Calu3 (cell line): Measurements from ENCODE around the gene MAN1B1. TPM values are rescaled to one million over a fixed set of nuclear protein-coding genes. Genes with fewer than 3 reads are reported as not detected.
"Not testable (repeated sequence)": the region's sequence is repeated elsewhere in the genome, so short reads cannot be mapped to it uniquely, and the experiment has no call there.

Experiments
- BruUV-seq: library from RNA; stranded (reverse); fragments of 400-500 nt; replicated peaks from 2 replicates; lab custom pipeline; 2021; lab: Mats Ljungman, UMichigan
- CTCF ChIA-PET: fragments of 300-600 bp; sonication (Branson Sonifier 250); formaldehyde crosslinking; loops from one replicate; lab custom pipeline; 2022; ENCODE audit warnings: antibody characterized with exemption; lab: Charles Lee
- DNase-seq: peaks from one replicate; pipeline ENCODE4 v3.0.0; 2022
- H3K27ac Mint-ChIP-seq: one replicate; pipeline ENCODE4 v1.8.0; 2022; ENCODE audit warnings: mixed read lengths; ENCODE audit not compliant: unreplicated experiment
- H3K27me3 Mint-ChIP-seq: one replicate; pipeline ENCODE4 v1.8.0; 2022; ENCODE audit warnings: mixed read lengths; ENCODE audit not compliant: unreplicated experiment
- H3K36me3 Mint-ChIP-seq: one replicate; pipeline ENCODE4 v1.8.0; 2022; ENCODE audit warnings: mild to moderate bottlenecking, moderate library complexity, mixed read lengths; ENCODE audit not compliant: insufficient read depth, unreplicated experiment
- H3K4me1 Mint-ChIP-seq: one replicate; pipeline ENCODE4 v1.8.0; 2022; ENCODE audit warnings: mild to moderate bottlenecking, low read depth, mixed read lengths; ENCODE audit not compliant: unreplicated experiment
- H3K4me3 Mint-ChIP-seq: one replicate; pipeline ENCODE4 v1.8.0; 2022; ENCODE audit warnings: mild to moderate bottlenecking, low read depth, moderate library complexity, mixed read lengths; ENCODE audit not compliant: unreplicated experiment
- H3K9me3 Mint-ChIP-seq: one replicate; pipeline ENCODE4 v1.8.0; 2022; ENCODE audit warnings: low read depth, mixed read lengths; ENCODE audit not compliant: unreplicated experiment
- intact Hi-C: fragments of 100-400 bp; cut with micrococcal nuclease; formaldehyde crosslinking; loops from one replicate; pipeline ENCODE4 v1.10.0; 2022; ENCODE audit not compliant: unreplicated experiment
- total RNA-seq: library from RNA; stranded (reverse); gene quantifications from 2 replicates; pipeline ENCODE4 v1.2.3, GENCODE V29; 2022
- TF ChIP-seq, protein P1 (sequence below): fragments of 200-600 bp; IDR thresholded peaks from one replicate; pipeline ENCODE4 v1.8.0; 2022; ENCODE audit warnings: antibody characterized with exemption; ENCODE audit not compliant: unreplicated experiment

Gene MAN1B1
- total RNA-seq, 1 experiment from 2014 or later, result 61.4 TPM

GRCh38 chr9:137115394-137116026 is 28.7 kb downstream of the MAN1B1 start:
- H3K27ac Mint-ChIP-seq, result no peak overlapping the region
- no peak for DNase-seq
- BruUV-seq, result no TSS peak
- no peaks in the 10 kb centered on the region for H3K9me3 Mint-ChIP-seq
- TF ChIP-seq, protein P1, sequence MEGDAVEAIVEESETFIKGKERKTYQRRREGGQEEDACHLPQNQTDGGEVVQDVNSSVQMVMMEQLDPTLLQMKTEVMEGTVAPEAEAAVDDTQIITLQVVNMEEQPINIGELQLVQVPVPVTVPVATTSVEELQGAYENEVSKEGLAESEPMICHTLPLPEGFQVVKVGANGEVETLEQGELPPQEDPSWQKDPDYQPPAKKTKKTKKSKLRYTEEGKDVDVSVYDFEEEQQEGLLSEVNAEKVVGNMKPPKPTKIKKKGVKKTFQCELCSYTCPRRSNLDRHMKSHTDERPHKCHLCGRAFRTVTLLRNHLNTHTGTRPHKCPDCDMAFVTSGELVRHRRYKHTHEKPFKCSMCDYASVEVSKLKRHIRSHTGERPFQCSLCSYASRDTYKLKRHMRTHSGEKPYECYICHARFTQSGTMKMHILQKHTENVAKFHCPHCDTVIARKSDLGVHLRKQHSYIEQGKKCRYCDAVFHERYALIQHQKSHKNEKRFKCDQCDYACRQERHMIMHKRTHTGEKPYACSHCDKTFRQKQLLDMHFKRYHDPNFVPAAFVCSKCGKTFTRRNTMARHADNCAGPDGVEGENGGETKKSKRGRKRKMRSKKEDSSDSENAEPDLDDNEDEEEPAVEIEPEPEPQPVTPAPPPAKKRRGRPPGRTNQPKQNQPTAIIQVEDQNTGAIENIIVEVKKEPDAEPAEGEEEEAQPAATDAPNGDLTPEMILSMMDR, result no peak
- H3K36me3 Mint-ChIP-seq, result peaks cover 10% of the 10 kb centered on the region
- no peaks in the 10 kb centered on the region for H3K4me1 Mint-ChIP-seq
- intact Hi-C loops, result loop anchor here (2.0 kb wide), 1 partner anchor 111 kb away; the partner anchor contains the start of gene RNF224
- CTCF ChIA-PET, result interaction anchor here (0.5 kb wide), 1 partner anchor 108 kb away, joined by 5 read pairs; no protein-coding TSS in a partner anchor
- no peak overlapping the region for H3K4me3 Mint-ChIP-seq
- H3K27me3 Mint-ChIP-seq, result peaks cover 14% of the 10 kb centered on the region

- CTCF ChIA-PET, result no interaction called here
- Mint-ChIP-seq H3K27ac (no peak overlapping the region), H3K36me3 (peaks cover 4% of the 10 kb centered on the region), H3K4me3 (no peak overlapping the region), H3K9me3 (no peaks in the 10 kb centered on the region), H3K4me1 (no peaks in the 10 kb centered on the region), H3K27me3 (peaks cover 14% of the 10 kb centered on the region)
- intact Hi-C loops, result loop anchor here (2.0 kb wide), 1 partner anchor 111 kb away; the partner anchor contains the start of gene RNF224
- TF ChIP-seq, protein P1, result no peak
- BruUV-seq, result no TSS peak
- no peak for DNase-seq
Observed at GRCh38 chr9:137116027-137116507, 29.3 kb downstream of the MAN1B1 start.

DNA sequence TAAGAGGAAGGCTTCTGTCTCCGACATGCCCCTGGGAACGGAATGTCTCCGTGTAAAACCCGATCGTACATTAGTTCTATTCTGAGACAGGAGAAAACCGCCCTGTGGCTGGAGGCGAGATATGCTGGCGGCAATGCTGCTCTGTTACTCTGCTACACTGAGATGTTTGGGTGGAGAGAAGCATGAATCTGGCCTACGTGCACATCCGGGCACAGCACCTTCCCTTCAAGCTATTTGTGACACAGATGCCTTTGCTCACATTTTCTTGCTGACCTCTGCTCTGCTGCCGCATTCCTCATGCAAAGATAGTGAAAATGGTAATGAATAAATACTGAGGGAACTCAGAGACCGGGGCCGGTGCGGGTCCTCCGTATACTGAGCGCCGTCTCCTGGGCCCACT is 29.9 kb downstream of the MAN1B1 start:
- TF ChIP-seq, protein P1, result no peak
- no TSS peak for BruUV-seq
- H3K9me3 Mint-ChIP-seq, result no peaks in the 10 kb centered on the region
- intact Hi-C loops, result loop anchor here (2.0 kb wide), 1 partner anchor 110 kb away; the partner anchor contains the start of gene RNF224
- H3K4me3 Mint-ChIP-seq, result no peak overlapping the region
- no peak for DNase-seq
- CTCF ChIA-PET, result no interaction called here
- no peak overlapping the region for H3K27ac Mint-ChIP-seq
- peaks cover 14% of the 10 kb centered on the region for H3K27me3 Mint-ChIP-seq
- peaks cover 1% of the 10 kb centered on the region for H3K4me1 Mint-ChIP-seq
- peaks cover 4% of the 10 kb centered on the region for H3K36me3 Mint-ChIP-seq

DNA sequence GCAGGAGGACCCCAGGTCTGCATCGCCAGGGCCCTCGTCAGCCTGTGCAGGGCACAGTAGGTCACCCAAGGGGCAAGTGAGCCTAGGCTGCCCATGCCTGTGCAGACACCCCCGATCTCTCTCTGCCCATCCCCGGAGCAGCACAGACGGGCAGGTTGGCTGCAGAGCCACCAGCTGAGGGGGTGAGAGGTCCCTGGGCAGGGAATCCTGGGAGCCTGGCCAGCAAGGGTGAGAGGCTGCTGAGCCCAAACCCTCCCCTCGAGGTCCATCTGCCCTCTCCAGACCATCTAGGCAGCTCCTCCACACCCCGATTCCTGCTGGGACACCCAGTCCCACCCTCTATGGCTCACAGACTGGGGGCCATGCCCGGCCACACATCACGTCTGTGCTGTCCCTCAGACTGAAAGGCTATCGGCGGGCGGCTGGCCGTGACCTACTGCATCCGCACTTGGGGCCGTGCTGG is 30.5 kb downstream of the MAN1B1 start:
- CTCF ChIA-PET, result no interaction called here
- Mint-ChIP-seq H3K9me3 (no peaks in the 10 kb centered on the region), H3K27me3 (peaks cover 14% of the 10 kb centered on the region), H3K4me3 (no peak overlapping the region), H3K36me3 (peaks cover 4% of the 10 kb centered on the region), H3K4me1 (peaks cover 7% of the 10 kb centered on the region), H3K27ac (no peak overlapping the region)
- intact Hi-C loops, result loop anchor here (2.0 kb wide), 1 partner anchor 110 kb away; the partner anchor contains the start of gene RNF224
- no TSS peak for BruUV-seq
- no peak for DNase-seq
- TF ChIP-seq, protein P1, result no peak

DNA sequence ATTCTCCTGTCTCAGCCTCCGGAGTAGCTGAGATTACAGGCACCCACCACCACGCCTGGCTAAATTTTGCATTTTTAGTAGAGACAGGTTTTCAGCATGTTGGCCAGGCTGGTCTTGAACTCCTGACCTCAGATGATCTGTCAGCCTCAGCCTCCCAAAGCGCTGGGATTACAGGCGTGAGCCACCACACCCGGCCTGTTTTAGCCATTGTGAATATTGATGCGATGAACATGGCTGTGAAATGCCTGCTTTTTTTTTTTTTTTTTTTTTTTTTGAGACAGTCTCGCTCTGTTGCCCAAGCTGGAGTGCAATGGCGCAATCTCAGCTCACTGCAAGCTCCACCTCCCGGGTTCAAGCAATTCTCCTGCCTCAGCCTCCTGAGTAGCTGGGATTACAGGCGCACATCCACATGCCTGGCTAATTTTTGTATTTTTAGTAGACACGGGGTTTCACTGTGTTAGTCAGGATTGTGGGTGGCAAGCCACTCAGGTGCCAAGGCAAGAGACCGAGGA is 31.4 kb downstream of the MAN1B1 start:
- H3K9me3 Mint-ChIP-seq, intact Hi-C loops, DNase-seq, H3K4me3 Mint-ChIP-seq, BruUV-seq, H3K36me3 Mint-ChIP-seq, CTCF ChIA-PET, H3K27ac Mint-ChIP-seq: not testable (repeated sequence)
- peaks cover 11% of the 10 kb centered on the region for H3K4me1 Mint-ChIP-seq
- peaks cover 14% of the 10 kb centered on the region for H3K27me3 Mint-ChIP-seq

GRCh38 chr9:137121927-137122795 is 35.4 kb downstream of the MAN1B1 start:
- intact Hi-C loops, H3K27ac Mint-ChIP-seq, CTCF ChIA-PET, DNase-seq, H3K9me3 Mint-ChIP-seq, H3K36me3 Mint-ChIP-seq, H3K27me3 Mint-ChIP-seq: not testable (repeated sequence)
- Mint-ChIP-seq H3K4me3 (peak overlapping the region; percentile 25), H3K4me1 (peaks cover 17% of the 10 kb centered on the region)
- TSS peak; percentile 13 for BruUV-seq
